Hematopoietic multipotent progenitor cell (in vitro differentiated cells): ENCODE data around the gene APOL1. TPM values are rescaled to one million over a fixed set of nuclear protein-coding genes. Genes with fewer than 3 reads are reported as not detected.
A peak's percentile ranks its signal among the peaks of the same experiment; 100 is the strongest.
"Not testable (repeated sequence)": the region's sequence is repeated elsewhere in the genome, so short reads cannot be mapped to it uniquely, and the experiment has no call there.

Experiments
- DNase-seq, 3 donors: peaks; one replicate each; pipeline ENCODE4 v3.0.0-alpha.2; 2011 to 2015; ENCODE audit warnings: low read depth in 2 of 3, low spot score in 2 of 3
- total RNA-seq: library from RNA; depleted of rRNA; stranded (reverse); fragments of >200 nt; gene quantifications from one replicate; pipeline ENCODE4 v1.2.3, GENCODE V29; 2012

Gene APOL1
- total RNA-seq, 1 donor: 15.6 TPM

GRCh38 chr22:36243986-36244385 lies 8.9 kb upstream of the APOL1 start:
- no peak for DNase-seq

DNA sequence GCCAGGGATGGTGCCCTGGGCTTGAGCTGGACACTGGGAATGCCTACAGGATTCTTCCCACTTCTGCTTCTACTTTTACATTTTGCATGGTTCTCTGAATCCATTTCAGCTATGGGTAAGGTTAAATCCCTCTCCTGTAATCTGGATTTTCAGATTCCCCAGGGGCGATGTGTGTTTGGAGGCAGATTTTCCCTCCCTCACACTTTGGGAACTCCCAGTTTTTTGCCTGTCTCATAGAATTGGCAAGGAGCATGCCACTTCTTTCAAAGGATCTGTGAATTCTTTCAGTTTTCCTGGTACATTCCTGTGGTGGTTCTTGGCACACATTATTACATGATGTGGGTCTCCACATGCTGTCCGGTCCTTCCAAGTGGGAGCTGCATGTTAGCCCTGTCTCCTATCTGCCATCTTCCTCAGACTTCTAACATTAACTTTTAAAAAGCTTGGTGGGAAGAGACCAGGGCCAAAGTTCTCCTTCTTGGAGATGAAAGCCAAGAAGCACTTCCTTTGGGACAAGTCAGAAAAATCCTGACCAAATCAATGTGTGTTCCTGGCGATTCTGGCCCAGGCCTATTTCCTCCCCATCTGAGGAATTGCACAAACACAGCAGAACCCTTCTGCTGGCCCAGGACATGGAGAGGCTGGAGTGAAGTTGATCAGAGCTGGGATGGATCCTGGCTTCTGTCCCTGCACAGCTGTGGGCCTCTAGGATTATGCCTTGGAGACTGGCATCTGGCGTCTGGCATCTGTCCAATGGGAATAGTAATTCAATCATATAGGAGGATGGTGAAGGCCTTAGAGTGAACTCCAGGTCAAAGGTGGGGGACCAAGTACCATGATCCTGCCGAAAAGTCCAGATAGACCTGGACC lies 8.2 kb upstream of the APOL1 start:
- DNase-seq: no peak

DNA sequence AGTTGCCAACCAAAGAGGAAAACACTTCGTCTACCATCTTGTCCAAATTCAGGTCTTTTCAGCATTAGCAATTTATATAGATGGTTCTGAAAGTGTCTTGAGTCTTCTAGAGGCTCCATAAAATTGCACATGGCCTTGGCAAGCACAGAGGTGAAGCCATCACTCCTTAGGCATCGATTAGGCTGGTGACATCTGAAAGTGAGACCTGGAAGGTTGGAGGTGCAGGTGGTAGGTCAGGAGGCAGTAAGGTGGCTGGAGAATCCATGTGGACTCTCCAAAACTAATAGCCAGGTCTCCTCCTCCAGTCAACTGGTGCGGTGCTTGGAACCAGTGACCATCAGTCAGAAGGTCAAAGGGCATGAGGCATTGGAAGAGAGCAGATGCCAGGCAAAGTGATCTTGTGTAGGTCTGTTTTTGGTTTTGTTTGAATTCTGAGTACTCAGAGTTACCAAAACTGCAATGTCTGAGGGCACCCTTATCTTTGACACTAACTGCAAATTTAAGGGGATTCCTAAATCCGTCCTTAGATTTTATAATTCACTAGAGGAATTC lies 7.1 kb upstream of the APOL1 start:
- DNase-seq: no peak

GRCh38 chr22:36246718-36247117 lies 6.2 kb upstream of the APOL1 start:
- no peak for DNase-seq

- no peak for DNase-seq
Observed at GRCh38 chr22:36247955-36248354, 5.0 kb upstream of the APOL1 start.

DNA sequence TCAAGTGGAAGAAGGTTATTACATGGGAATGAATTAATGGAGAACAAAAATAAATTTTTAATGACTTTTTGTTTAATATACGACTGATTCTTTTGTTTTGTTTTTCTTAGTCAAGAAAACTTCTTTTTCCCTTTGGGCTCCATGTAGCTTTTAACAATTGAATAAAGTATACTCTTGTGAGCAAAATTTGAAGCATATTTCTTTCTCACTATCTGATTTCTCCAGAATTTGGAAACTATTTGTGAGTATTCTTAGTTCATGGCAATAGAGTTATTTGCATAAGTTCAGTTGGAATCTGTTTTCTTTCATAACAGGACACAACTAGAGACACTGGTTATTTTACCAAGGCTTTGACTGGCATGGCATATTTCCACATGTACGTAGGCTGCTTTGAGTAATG lies 3.8 kb upstream of the APOL1 start:
- peak in 1 of 3 donors; percentile 10 for DNase-seq

- not testable (repeated sequence) for DNase-seq
Observed at GRCh38 chr22:36250292-36250960, 2.5 kb upstream of the APOL1 start.

DNA sequence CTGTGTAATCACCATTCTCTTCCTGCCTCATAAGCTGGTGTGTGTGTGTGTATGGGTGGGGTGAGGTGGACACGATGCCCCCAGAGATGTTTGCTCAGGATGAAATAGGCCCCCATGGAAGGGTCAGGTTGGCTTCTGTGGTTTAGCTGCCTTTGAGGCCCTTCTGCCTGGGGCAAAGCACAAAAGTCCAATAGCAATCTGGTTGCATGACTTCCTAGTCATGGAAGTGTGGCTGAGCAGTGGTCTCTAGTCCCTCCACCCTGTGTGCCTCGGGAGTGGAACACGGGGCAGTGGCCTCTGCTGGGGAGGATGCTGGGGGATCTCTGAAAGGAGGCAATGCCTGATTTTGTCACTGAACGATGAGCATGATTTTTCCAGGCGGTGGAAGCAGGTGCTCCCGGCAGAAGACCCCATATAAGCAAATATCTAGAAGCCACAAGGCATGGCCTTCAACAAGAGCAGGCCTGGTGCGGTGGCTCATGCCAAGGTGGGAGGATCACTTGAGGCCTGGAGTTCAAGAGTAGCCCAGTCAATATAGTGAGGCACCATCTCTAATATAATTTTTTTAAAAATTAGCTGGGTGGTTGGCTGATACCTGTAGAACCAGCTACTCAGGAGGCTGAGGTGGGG lies 839 bp upstream of the APOL1 start:
- DNase-seq: not testable (repeated sequence)

DNA sequence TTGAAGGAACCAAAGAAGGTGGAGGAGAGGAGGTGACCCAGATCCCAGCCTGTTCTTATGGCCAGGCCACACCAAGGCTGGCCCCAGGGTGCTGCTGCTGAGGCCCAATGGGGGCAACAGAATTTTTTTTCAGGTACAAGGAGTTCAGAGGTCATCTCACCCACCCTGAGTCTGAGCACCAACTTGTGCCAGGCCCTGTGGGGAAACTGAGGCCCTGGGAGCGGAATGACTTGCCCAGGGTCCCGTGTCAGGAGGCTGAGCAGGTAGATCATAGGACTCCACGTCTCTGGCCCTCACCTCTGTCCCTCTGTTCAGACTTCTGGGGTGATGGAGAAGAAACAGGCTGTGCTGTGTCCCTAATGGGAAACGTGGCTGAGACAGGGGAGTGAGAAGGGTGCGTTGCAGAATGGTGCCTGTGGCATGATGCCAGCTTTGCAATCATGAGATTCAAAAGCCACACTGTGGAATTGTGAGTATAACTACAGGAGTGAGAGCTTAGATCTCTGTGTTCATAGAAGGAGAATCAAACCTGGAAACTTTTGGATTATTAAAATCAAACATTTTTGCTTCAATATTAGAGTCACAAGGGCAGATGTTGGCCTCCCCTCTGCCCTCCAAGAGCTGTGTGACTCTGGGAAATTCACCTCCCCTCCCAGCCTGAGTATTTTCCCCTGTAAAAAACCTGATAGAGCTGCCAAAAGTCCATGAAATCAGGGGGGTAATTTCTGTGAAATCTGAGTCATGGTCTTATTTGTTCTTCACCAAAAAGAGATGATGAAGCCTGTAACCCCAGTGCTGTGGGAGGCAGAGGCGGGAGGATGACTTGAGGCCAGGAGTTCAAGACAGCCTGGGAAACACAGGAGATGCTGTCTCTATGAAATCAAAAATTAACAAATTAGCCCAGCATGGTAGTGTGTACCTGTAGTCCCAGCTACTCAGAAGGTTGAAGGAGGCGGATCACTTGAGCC lies 874 bp downstream of the APOL1 start:
- no peak for DNase-seq

GRCh38 chr22:36255572-36255971 lies 2.6 kb downstream of the APOL1 start:
- DNase-seq: not testable (repeated sequence)

- DNase-seq: no peak
Observed at GRCh38 chr22:36256478-36256877, 3.5 kb downstream of the APOL1 start.

DNA sequence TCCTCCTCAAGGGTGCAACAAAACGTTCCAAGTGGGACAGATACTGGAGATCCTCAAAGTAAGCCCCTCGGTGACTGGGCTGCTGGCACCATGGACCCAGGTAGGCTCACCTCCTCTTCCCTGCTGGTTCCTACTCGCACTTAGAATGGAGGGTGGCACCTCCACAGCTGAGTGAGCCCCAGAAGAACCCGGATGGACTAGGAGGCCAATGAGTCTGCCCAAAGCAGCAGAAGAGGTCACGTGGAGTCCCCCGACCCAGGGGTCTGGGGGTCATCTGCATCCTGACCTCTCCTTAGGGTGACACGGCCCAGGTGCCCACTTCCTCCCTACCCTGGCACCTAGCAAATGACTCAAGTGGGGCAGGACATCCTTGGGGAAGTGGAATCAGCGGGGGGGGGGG lies 4.4 kb downstream of the APOL1 start:
- DNase-seq: no peak

GRCh38 chr22:36257948-36258670 lies 5.2 kb downstream of the APOL1 start:
- DNase-seq: no peak

DNA sequence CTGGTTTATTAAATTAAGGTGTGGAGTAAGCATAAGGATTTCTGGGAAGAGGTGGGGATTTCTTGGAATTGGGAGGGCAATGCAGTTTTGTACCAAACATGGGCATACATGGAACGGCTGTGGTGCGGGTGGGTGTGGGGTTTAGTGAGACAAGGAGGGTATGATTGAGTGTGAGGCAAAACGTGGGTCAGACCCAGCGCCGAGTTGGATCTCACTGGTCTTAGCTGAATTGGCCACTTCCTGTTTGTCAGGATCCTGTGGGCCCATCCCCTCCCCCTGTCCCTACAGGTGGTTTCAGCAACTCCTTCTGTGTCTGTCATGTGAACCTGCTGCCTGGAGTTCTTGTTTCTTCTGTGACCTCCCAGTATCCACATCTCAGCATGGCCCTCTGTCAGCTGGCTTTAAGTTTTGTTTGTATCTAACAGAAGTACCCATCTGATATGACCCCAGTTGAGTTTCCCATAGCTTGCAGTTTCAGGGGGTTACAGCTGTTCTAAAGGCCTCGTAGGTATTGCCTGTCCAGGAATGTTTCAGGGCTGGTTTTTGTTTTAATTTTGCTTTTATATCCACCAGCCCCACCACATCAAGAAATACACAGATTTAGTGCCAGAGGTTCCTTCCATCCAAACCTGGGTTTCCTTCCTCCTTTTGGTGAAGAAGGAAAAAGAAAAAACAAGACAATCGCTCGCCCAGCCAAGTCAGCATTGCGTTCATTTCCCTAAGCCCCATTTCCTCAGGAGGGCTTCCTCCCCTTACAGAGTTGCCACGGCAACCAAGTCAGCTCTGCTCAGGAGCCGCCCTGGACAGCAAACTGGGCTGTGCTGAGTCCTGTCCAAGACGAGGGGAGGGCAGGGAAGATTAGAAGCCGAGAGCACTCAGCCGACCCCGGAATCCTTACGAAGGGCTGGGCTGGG lies 6.0 kb downstream of the APOL1 start:
- DNase-seq: no peak

DNA sequence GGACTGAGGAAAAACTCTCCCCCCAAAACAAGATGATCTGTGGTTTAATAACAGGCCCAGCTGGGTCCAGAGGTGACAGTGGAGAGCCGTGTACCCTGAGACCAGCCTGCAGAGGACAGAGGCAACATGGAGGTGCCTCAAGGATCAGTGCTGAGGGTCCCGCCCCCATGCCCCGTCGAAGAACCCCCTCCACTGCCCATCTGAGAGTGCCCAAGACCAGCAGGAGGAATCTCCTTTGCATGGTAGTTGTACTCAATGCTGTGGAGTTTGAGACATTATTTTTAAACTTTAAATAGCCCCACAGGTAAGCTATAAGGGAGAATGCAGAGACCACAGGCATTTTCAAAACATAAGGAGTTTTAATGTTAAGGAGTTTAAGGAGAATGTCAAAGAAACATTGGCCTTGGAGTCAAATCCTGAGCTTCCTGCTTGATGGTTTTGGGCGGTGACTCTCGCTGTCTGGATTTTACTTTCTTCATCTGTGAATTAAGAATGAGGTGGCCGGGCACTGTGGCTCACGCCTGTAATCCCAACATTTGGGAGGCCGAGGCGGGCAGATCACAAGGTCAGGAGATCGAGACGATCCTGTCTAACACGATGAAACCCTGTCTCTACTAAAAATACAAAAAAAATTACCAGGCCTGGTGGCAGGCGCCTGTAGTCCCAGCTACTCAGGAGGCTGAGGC lies 6.8 kb downstream of the APOL1 start:
- no peak for DNase-seq

- DNase-seq: not testable (repeated sequence)
Observed at GRCh38 chr22:36261675-36262074, 8.7 kb downstream of the APOL1 start.

DNA sequence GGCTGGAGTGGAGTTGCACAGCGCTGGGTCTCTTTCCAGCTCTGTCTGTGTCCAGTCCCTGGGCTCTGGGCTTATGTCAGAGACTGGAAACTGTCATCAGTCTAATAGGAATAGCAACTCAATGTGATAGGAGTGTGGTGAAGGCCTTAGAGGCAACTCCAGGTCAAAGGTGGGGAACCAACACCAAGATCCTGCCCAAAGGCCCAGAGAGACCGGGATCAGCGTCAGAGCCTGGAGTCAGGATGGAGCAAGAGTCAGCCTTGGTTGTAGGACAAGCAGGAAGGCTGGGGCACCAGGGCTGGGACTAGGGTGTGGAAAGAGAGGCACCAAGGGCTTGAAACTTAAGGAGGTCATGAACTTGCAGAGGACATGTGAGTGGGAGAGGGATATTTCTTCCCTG lies 9.4 kb downstream of the APOL1 start:
- not testable (repeated sequence) for DNase-seq

DNA sequence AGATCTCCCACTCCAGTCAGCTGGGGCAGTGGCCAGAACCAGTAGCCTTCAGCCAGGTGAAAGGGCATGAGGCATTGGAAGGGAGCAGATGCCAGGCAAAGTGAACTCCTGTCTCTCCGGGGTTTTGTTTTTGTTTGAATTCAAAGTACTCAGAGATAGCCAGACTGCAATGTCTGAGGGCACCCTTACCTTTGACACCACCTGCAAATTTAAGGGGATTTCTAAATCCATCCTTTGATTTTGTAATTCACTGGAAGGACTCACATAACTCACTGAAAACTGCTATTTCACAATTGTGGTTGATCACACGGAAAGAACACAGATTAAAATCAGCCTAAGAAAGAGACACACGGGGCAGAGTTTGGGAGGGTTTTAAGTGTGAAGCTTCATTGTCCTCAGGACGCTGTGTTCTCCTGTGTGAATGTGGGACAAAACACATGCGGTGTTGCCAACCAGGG lies 10.3 kb downstream of the APOL1 start:
- not testable (repeated sequence) for DNase-seq
